ENCODE measurements around the gene KRT16. TPM values are rescaled to one million over a fixed set of nuclear protein-coding genes. Genes with fewer than 3 reads are reported as not detected.
"Not testable (repeated sequence)": the region's sequence is repeated elsewhere in the genome, so short reads cannot be mapped to it uniquely, and the experiment has no call there.

The KRT16 gene
- total and polyA plus RNA-seq, 10 of the 15 experiments (the other 5 are each of a cell fraction or from before 2014, with no cell fraction given) = 0.07 TPM; not detected in 9

DNA sequence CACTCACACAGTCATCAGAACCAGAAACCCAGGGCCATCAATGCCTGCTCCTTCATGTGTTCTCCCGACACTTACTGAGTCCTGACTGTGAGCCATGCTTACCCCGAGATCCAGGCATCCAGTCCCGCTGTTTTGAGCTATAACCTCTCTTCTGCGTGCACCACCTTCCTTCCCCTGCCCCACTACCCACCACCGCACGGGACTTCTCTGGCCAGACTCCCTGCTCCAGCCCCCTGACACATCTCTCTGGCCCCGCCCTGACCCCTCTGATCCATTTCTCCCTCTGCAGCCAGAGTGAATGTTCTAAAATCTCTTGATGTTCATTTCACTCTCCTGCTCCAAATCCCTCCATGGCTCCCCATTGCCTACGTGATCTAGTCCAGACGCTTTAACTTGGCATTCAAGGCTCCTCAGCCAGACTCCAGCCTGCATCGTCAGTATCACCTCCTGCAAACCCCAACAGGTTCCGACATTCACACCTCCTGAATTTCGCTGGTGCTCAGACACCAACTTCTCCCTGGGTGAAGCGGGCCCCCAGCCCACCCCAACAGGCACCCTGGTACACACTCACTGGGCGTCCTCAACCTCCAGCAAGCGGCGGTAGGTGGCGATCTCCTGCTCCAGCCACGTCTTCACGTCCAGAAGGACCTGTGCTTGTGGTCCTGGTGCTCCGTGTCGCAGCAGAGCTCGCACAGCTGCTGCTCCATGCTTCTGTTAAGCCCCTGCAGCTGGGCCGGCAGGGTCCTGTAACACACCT lies 14.9 kb upstream of the KRT16 start (continued):
- TF ChIP-seq ZBED1 (IDR thresholded peaks at IDR 0.05; ENCODE audit: borderline replicate concordance) = no peak
- TF ChIP-seq CREM (IDR thresholded peaks at IDR 0.05; ENCODE audit: low read depth) = no peak
- TF ChIP-seq, protein P1, sequence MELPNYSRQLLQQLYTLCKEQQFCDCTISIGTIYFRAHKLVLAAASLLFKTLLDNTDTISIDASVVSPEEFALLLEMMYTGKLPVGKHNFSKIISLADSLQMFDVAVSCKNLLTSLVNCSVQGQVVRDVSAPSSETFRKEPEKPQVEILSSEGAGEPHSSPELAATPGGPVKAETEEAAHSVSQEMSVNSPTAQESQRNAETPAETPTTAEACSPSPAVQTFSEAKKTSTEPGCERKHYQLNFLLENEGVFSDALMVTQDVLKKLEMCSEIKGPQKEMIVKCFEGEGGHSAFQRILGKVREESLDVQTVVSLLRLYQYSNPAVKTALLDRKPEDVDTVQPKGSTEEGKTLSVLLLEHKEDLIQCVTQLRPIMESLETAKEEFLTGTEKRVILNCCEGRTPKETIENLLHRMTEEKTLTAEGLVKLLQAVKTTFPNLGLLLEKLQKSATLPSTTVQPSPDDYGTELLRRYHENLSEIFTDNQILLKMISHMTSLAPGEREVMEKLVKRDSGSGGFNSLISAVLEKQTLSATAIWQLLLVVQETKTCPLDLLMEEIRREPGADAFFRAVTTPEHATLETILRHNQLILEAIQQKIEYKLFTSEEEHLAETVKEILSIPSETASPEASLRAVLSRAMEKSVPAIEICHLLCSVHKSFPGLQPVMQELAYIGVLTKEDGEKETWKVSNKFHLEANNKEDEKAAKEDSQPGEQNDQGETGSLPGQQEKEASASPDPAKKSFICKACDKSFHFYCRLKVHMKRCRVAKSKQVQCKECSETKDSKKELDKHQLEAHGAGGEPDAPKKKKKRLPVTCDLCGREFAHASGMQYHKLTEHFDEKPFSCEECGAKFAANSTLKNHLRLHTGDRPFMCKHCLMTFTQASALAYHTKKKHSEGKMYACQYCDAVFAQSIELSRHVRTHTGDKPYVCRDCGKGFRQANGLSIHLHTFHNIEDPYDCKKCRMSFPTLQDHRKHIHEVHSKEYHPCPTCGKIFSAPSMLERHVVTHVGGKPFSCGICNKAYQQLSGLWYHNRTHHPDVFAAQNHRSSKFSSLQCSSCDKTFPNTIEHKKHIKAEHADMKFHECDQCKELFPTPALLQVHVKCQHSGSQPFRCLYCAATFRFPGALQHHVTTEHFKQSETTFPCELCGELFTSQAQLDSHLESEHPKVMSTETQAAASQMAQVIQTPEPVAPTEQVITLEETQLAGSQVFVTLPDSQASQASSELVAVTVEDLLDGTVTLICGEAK (IDR thresholded peaks at IDR 0.05; ENCODE audit: borderline replicate concordance) = no peak
- TF ChIP-seq, protein P2, sequence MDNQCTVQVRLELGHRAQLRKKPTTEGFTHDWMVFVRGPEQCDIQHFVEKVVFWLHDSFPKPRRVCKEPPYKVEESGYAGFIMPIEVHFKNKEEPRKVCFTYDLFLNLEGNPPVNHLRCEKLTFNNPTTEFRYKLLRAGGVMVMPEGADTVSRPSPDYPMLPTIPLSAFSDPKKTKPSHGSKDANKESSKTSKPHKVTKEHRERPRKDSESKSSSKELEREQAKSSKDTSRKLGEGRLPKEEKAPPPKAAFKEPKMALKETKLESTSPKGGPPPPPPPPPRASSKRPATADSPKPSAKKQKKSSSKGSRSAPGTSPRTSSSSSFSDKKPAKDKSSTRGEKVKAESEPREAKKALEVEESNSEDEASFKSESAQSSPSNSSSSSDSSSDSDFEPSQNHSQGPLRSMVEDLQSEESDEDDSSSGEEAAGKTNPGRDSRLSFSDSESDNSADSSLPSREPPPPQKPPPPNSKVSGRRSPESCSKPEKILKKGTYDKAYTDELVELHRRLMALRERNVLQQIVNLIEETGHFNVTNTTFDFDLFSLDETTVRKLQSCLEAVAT (IDR thresholded peaks at IDR 0.05) = no peak
- no peak for TF ChIP-seq HDAC6 (IDR thresholded peaks at IDR 0.05; ENCODE audit: unreplicated experiment)
- no peak for TF ChIP-seq SIN3A (IDR thresholded peaks at IDR 0.05; ENCODE audit: low read depth, low read length)
- no peak for TF ChIP-seq ESRRA (IDR thresholded peaks at IDR 0.05; ENCODE audit: low read length)
- no peak for TF ChIP-seq TCF3 (IDR thresholded peaks at IDR 0.05; ENCODE audit: borderline replicate concordance, insufficient read depth, low read depth, low read length)

DNA sequence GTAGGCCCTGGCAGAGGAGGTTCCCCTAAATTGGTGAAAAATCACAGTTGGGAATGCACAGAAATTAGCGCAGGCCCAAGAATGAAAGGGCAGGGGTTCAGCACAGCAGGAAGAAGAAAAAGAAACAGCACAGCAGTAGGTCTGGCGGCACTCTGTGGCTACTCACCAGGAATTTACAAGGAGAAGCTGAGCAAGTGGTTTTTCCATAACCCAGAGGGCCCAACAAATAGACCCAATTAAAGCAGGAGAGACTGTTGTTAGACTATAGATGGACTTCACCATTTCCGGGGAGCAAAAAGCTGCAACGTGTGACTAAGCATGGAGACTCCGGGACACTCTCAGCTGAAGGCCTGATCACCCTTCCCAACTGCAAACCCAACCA lies 14.3 kb upstream of the KRT16 start:
- DNase-seq (ENCODE audit: low read depth, low spot score); H4K20me1 ChIP-seq (ENCODE audit: control insufficient read depth, insufficient read depth); SMC1A ChIA-PET (ENCODE audit: uncharacterized antibody, unreplicated experiment); H3K27ac ChIP-seq (ENCODE audit: control insufficient read depth, insufficient read depth); FAIRE-seq; ATAC-seq; intact Hi-C loops (cut with micrococcal nuclease; ENCODE audit: unreplicated experiment); BruUV-seq (replicated peaks); H3K9me3 ChIP-seq (replicated peaks; ENCODE audit: control insufficient read depth, insufficient read depth, low read length); H3K4me3 ChIP-seq; in situ Hi-C loops (cut with MboI); POLR2A ChIA-PET; H2AFZ ChIP-seq (ENCODE audit: control insufficient read depth, low read depth, low read length); CTCF ChIA-PET; H3K27me3 ChIP-seq (replicated peaks in 1 of 2; ENCODE audit: control insufficient read depth in 2 of 2, insufficient read depth in 2 of 2, low read length in 1 of 2); H3K79me2 ChIP-seq (ENCODE audit: control insufficient read depth, insufficient read depth, low read length); H3K9ac ChIP-seq (ENCODE audit: control insufficient read depth, insufficient read depth, low read length); H3K4me2 ChIP-seq (ENCODE audit: control insufficient read depth, insufficient read depth); H3K4me1 ChIP-seq (ENCODE audit: control insufficient read depth, insufficient read depth, low read length); RAD21 ChIA-PET (ENCODE audit: unreplicated experiment); H3K36me3 ChIP-seq (ENCODE audit: control insufficient read depth in 2 of 2, insufficient read depth in 2 of 2, low read length in 1 of 2): not testable (repeated sequence)
- 42% methylated on average over 5 of the region's 5 CpGs for WGBS (ENCODE audit: insufficient coverage, insufficient replicate concordance, low lambda C conversion rate, missing lambda C conversion rate)

DNA sequence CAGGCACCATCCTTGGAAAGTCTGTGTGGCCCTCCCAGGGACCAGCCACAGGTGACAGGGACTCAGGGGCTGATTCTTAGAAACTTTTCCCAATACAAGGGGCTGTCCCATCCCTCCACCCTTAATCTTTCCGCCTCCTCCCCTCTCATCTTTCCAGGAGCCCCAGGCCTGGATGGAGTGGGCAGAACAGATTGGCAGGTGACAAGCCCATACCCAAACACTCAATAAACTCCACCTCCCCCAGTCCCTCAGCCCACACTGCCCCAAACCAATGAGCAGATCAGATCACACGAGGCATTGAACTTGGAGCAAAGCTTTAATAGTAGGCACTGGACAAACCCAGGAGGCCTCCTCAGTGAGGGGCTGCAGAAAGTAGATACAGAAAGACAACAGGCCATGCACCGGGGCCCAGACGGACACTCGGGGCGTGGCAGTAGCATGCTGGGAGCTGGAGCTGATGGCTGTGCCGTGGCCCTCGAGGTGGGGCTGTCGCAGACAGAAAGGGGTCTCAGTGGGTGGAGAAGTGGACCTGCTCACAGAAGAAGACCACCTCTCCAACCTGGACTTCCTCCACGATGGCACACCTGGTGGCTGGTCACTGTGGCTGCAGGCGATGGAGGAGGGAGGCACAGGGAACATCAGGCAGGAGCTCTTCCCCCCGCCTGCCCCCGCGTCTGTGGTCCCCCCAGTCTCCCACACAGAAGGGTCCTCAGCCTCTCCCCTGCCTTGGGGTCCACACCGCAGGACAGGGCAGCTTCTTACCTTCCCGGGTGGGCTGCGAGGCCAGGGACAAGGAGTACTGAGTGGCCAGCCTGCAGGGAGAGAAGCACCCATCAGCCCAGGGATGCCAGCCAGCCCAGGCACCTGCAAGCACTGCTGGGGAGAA lies 13.7 kb upstream of the KRT16 start:
- H3K4me2 ChIP-seq (ENCODE audit: control insufficient read depth, insufficient read depth); DNase-seq (ENCODE audit: low read depth, low spot score); H3K9me3 ChIP-seq (replicated peaks; ENCODE audit: control insufficient read depth, insufficient read depth, low read length); H3K27me3 ChIP-seq (replicated peaks in 1 of 2; ENCODE audit: control insufficient read depth in 2 of 2, insufficient read depth in 2 of 2, low read length in 1 of 2); ATAC-seq; H3K4me1 ChIP-seq (ENCODE audit: control insufficient read depth, insufficient read depth, low read length); SMC1A ChIA-PET (ENCODE audit: uncharacterized antibody, unreplicated experiment); H3K4me3 ChIP-seq; FAIRE-seq; H2AFZ ChIP-seq (ENCODE audit: control insufficient read depth, low read depth, low read length); BruUV-seq (replicated peaks); intact Hi-C loops (cut with micrococcal nuclease; ENCODE audit: unreplicated experiment); in situ Hi-C loops (cut with MboI); CTCF ChIA-PET; H3K36me3 ChIP-seq (ENCODE audit: control insufficient read depth in 2 of 2, insufficient read depth in 2 of 2, low read length in 1 of 2); H3K9ac ChIP-seq (ENCODE audit: control insufficient read depth, insufficient read depth, low read length); H3K79me2 ChIP-seq (ENCODE audit: control insufficient read depth, insufficient read depth, low read length); H4K20me1 ChIP-seq (ENCODE audit: control insufficient read depth, insufficient read depth); H3K27ac ChIP-seq (ENCODE audit: control insufficient read depth, insufficient read depth); RAD21 ChIA-PET (ENCODE audit: unreplicated experiment); POLR2A ChIA-PET: not testable (repeated sequence)
- WGBS (ENCODE audit: insufficient coverage, insufficient replicate concordance, low lambda C conversion rate, missing lambda C conversion rate) = 28% methylated on average over 17 of the region's 17 CpGs
